GM06990 (cell line): Measurements from ENCODE around the gene CAMKMT.

Experiments used
- DNase-seq: peaks from one replicate; pipeline ENCODE4 v3.0.0-alpha.2; 2011; ENCODE audit not compliant: insufficient read length; ENCODE audit errors: extremely low read depth
- H3K27me3 ChIP-seq: replicated peaks from 2 replicates; pipeline ENCODE4 v1.6.0; 2011; ENCODE audit warnings: low read length; ENCODE audit not compliant: control insufficient read depth, insufficient read depth
- H3K36me3 ChIP-seq: 2 replicates; pipeline ENCODE4 v1.5.1; 2011; ENCODE audit warnings: low read length; ENCODE audit not compliant: control insufficient read depth, insufficient read depth
- H3K4me3 ChIP-seq: replicated peaks from 2 replicates; pipeline ENCODE4 v1.5.1; 2011; ENCODE audit warnings: low read depth, mild to moderate bottlenecking, control low read depth, low read length
- TF ChIP-seq, protein P1 (sequence below): IDR thresholded peaks from 2 replicates; pipeline ENCODE4 v1.5.1; 2011; ENCODE audit warnings: low read length, control low read depth, mild to moderate bottlenecking, inconsistent platforms; ENCODE audit not compliant: insufficient read depth, poor library complexity, severe bottlenecking

CAMKMT gene

DNA sequence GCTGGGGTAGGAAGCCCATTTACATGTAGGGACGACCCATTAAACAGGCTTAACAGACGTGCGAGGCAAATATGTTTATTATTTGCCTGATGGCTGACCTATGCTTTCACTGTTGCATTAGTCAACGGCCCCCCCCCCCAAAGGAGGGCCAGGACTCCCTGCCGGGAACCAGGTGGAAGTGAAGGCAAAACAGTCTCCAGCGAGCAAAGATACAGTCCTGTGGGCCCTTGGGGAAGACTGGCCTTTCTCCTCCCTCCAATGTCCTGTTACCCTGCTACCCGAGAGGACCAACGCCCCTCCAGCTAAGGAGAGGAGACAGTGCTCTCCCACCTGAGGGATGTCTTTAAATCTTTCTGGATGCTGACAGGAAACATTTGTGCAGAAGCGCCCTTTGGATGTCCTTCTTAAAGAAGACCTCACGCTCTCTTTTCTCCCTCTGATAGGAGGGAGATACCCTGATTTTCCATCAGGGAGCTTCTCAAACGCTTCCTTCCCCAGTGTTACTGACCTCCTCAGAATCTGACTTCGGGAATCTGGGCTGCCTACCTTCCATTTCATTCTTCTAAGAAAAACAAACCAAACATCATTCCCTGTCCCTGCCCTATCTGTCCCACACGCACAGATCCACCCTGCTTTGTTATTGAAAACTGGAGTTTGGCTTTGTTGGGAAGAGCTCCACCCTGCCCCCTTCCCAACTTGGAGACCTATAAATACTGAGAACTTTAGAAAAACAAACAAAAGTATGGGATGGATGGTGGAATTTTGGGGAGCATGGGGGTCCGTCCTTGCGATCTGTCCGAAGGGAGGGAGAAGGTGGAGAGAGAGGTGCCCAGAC, 443.9 kb downstream of the CAMKMT start:
- no peak for DNase-seq
- no peaks in the 10 kb centered on the region; the same call in 1 of the 2 replicates for H3K27me3 ChIP-seq
- TF ChIP-seq, protein P1, sequence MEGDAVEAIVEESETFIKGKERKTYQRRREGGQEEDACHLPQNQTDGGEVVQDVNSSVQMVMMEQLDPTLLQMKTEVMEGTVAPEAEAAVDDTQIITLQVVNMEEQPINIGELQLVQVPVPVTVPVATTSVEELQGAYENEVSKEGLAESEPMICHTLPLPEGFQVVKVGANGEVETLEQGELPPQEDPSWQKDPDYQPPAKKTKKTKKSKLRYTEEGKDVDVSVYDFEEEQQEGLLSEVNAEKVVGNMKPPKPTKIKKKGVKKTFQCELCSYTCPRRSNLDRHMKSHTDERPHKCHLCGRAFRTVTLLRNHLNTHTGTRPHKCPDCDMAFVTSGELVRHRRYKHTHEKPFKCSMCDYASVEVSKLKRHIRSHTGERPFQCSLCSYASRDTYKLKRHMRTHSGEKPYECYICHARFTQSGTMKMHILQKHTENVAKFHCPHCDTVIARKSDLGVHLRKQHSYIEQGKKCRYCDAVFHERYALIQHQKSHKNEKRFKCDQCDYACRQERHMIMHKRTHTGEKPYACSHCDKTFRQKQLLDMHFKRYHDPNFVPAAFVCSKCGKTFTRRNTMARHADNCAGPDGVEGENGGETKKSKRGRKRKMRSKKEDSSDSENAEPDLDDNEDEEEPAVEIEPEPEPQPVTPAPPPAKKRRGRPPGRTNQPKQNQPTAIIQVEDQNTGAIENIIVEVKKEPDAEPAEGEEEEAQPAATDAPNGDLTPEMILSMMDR, result no peak
- H3K36me3 ChIP-seq, result no peaks in the 10 kb centered on the region
- H3K4me3 ChIP-seq, result no peak overlapping the region

DNA sequence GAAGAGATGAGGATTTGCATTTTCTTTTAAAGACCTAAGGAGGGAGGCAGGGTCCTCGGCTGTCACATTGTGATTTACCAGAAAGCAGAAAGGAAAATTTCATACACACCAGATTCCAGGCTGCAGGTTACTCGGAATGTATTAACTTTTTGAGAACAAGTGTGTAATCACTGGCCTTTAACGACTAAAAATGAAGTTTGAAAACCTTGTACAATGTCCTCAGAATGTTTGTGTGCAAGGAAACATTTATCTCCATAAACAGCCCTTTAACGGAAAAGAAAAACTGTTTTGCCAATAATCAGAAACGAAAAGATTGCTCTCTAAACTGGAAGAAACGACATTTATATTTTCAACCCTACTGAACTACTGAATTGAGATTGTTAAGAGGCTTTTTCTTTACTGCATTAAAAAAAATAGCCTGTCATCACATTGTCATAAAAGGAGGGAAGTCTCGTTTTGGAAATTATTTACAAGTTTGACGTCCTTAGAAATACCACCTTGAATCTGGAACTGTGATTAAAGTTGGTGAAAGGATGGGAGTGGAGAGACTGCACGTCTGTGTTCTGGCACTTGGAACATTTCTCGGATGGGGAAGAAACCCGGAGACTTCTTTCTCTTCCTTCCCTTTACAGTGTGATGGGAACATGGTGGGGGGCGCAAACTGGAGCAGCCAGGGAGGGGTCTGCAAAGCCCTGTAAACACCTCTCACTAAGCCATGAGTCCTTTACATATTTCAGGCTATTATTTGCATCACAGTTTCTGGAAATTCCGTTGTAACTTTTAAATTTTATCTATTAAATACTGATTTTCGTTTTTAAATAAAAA, 445.7 kb downstream of the CAMKMT start:
- Histone ChIP-seq H3K36me3 (no peaks in the 10 kb centered on the region), H3K4me3 (no peak overlapping the region), H3K27me3 (no peaks in the 10 kb centered on the region; the same call in 1 of the 2 replicates)
- DNase-seq, result no peak
- TF ChIP-seq, protein P1, result no peak

DNA sequence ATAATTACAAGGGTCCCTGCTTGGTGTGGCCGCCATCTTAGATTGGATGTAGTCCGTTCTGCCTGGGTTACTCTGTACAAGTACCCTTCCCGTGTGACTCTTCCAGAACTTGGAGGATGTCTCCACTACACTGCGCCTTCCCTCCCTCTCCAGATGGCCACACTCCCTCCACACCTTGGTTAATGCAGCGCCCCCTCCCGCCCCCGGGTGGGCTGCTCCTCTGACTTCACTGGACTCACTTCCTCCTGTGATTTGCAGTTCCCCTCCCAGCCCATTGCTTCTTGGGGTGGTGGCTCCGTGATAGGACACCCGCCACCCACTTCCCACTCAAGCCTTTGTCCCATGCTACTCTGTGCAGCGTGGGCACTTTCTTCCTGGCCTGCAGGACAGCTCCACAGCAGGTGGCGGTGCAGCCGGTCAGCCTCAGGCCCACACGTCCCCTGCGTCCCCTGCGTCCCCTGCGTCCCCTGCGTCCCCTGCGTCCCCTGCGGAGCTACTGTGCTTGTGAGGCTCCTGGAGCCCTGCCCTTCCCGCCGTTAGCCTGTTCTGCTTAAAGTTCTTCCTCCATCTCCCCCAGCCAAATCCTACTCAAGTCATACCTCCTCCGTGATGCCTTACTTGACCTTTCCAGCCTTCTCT, 449.3 kb downstream of the CAMKMT start:
- DNase-seq, result no peak
- H3K36me3 ChIP-seq, result no peaks in the 10 kb centered on the region
- H3K27me3 ChIP-seq, result no peaks in the 10 kb centered on the region; the same call in 1 of the 2 replicates
- TF ChIP-seq, protein P1, result no peak
- no peak overlapping the region for H3K4me3 ChIP-seq

DNA sequence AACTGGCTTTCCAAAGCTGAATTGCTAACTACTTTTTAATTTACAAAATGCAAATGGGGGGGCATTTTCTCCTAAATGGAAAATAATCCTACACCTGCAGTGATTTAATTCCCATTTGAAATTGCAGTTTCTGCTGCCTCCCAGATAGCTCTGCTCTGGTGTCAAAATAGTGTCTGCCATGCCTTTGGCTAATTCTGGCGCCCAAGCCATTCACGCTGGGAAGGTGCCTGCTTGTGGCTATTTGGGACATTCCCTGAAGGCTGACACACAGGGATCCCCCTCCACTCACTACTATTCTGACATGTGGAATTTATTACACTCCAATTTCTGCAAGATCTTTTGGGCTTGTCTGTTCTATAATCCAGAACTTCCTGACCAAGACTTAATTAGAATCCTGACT, 451.4 kb downstream of the CAMKMT start:
- Histone ChIP-seq H3K27me3 (no peaks in the 10 kb centered on the region), H3K4me3 (no peak overlapping the region), H3K36me3 (no peaks in the 10 kb centered on the region)
- TF ChIP-seq, protein P1, result no peak
- DNase-seq, result no peak

DNA sequence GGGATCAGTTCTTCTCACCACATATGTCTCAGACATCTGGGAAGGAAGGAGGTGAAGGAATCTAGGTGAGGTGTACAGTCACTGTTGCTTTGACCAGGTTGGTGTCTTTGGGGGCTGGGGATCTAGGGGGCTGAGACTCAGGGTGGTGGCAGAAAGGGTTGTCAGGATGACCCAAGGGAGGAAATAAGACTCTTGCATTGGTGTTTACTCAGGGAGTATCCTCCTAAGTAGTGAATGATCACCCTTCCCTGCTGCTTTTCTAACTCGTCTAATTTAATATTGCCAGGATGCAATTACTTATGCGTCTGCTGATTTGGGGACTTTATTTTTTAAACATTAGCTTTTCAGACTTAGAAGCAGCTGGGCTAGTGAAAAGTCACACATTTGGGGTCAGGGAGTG, 451.9 kb downstream of the CAMKMT start:
- TF ChIP-seq, protein P1, result no peak
- H3K4me3 ChIP-seq, result no peak overlapping the region
- H3K36me3 ChIP-seq, result no peaks in the 10 kb centered on the region
- H3K27me3 ChIP-seq, result no peaks in the 10 kb centered on the region
- no peak for DNase-seq
